ENCODE results near the gene DCHS1.

DNA sequence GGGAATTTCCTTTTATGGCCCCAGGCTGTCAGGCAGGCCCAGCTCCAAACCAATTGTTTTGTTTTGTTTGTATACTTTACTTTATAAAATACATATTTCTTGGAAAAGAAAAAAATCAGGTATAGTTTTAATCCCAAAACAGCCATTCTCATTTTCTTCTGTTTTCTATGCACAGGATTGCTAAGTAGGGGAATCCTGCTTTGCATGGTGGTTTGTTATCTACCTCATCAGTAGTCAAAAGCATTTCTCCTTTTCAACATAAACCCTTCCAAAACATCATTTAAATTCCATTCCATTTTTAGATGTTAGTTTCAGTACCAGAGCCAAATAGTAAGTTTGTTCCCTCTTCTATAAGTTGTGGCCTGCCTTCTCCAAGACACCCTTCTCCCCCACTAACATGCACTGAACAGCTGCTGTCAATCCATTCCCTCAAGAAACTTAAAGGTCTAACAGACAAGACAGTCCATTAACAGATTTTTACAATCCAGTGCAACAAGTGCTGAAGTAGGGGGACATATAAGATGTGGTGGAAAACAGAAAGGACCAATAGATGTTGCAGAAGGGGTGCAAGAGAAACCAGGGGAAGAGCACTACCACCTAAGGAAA lies 48.3 kb downstream of the DCHS1 start:
- no peak for TF ChIP-seq POLR2A (IDR thresholded peaks at IDR 0.05; ENCODE audit: low read depth, low read length)
- no peak for TF ChIP-seq TAF1 (IDR thresholded peaks at IDR 0.05; ENCODE audit: borderline replicate concordance, low read depth, low read length)
